HCT116 (cell line): ENCODE measurements around the gene NPR1. TPM values are rescaled to one million over a fixed set of nuclear protein-coding genes. Genes with fewer than 3 reads are reported as not detected.

Experiments used
- ATAC-seq: fragments of 200-7000 bp; cut with Tn5 transposase; 2 replicates; pipeline ENCODE4 v1.9.1; 2020; ENCODE audit warnings: mild to moderate bottlenecking, moderate library complexity
- BruUV-seq: library from RNA; stranded (reverse); fragments of 400-500 nt; replicated peaks from 2 replicates; lab custom pipeline; 2021; lab: Mats Ljungman, UMichigan
- CTCF ChIA-PET: fragments of 300-600 bp; sonication (Branson Sonifier 250); formaldehyde crosslinking; loops from one replicate; lab custom pipeline; 2021; ENCODE audit warnings: antibody characterized with exemption; lab: Charles Lee
- POLR2A ChIA-PET: fragments of 300-600, 350-600 bp; sonication (Branson Sonifier 250); formaldehyde crosslinking; loops from one replicate; lab custom pipeline; 2021; ENCODE audit warnings: antibody characterized with exemption; lab: Charles Lee
- RAD21 ChIA-PET, 2 experiments: fragments of 300-600 bp; sonication (Branson Sonifier 250); formaldehyde crosslinking; loops; one replicate each; lab custom pipeline; 2023; ENCODE audit warnings: low total read pairs in 2 of 2; ENCODE audit not compliant: uncharacterized antibody in 2 of 2, unreplicated experiment in 2 of 2, low non-redundant PET in 1 of 2; lab: Charles Lee
- DNase-seq: peaks from one replicate; pipeline ENCODE4 v3.0.0-alpha.2; 2010; ENCODE audit warnings: low read depth, low spot score
- H2AFZ ChIP-seq: fragments of 200-600 bp; shearing (Covaris generic), sonication (generic); 2 replicates; pipeline ENCODE4 v1.6.1; 2017; ENCODE audit warnings: low read depth, mixed run types, mixed read lengths, antibody characterized with exemption, low read length; ENCODE audit not compliant: poor library complexity, severe bottlenecking
- H3K27ac ChIP-seq: 2 replicates; pipeline ENCODE4 v1.5.1; 2012; ENCODE audit warnings: low read depth, low read length
- H3K27me3 ChIP-seq: fragments of 200-600 bp; sonication (generic); 2 replicates; pipeline ENCODE4 v1.6.1; 2016; ENCODE audit warnings: mixed run types, low read length, mixed read lengths; ENCODE audit not compliant: insufficient read depth
- H3K36me3 ChIP-seq, 2 experiments: fragments of 200-500 bp in 1 of 2; fragments of 200-600 bp in 1 of 2; sonication (Bioruptor generic) in 1 of 2; sonication (generic) in 1 of 2; 2 replicates each; pipeline versions ENCODE4 v1.5.1 to v1.6.1; 2014 to 2016; ENCODE audit warnings: low read length in 2 of 2, inconsistent platforms in 1 of 2, mixed read lengths in 1 of 2, mixed run types in 1 of 2; ENCODE audit not compliant: insufficient read depth in 2 of 2, control insufficient read depth in 1 of 2
- H3K4me1 ChIP-seq, 2 experiments: fragments of 200-600 bp in 1 of 2; sonication (generic) in 1 of 2; 2 replicates each; pipeline versions ENCODE4 v1.5.1 to v1.6.1; 2012 to 2017; ENCODE audit warnings: low read length in 2 of 2, inconsistent platforms in 1 of 2, mild to moderate bottlenecking in 1 of 2, mixed read lengths in 1 of 2, mixed run types in 1 of 2, moderate library complexity in 1 of 2; ENCODE audit not compliant: insufficient read depth in 2 of 2, control insufficient read depth in 1 of 2
- H3K4me2 ChIP-seq: fragments of 200-600 bp; sonication (generic); 2 replicates; pipeline ENCODE4 v1.6.1; 2017; ENCODE audit warnings: mixed run types, low read length, mixed read lengths
- H3K4me3 ChIP-seq, 2 experiments: fragments of 200-600 bp in 1 of 2; sonication (generic) in 1 of 2; replicated peaks in 1 of 2; 2 replicates each; pipeline ENCODE4 v1.5.1; 2011 to 2016; ENCODE audit warnings: low read length in 2 of 2, control low read depth in 1 of 2, low read depth in 1 of 2, mild to moderate bottlenecking in 1 of 2, mixed read lengths in 1 of 2, mixed run types in 1 of 2
- H3K79me2 ChIP-seq: fragments of 200-600 bp; sonication (generic); 2 replicates; pipeline ENCODE4 v1.6.1; 2017; ENCODE audit warnings: mild to moderate bottlenecking, mixed run types, low read length, moderate library complexity, mixed read lengths; ENCODE audit not compliant: insufficient read depth
- H3K9ac ChIP-seq: fragments of 200-600 bp; sonication (generic); 2 replicates; pipeline ENCODE4 v1.6.1; 2016; ENCODE audit warnings: low read length, mixed read lengths
- H3K9me2 ChIP-seq: fragments of 200-600 bp; sonication (generic), shearing (Covaris generic); 2 replicates; pipeline ENCODE4 v1.6.1; 2017; ENCODE audit warnings: mixed run types, mild to moderate bottlenecking, moderate library complexity; ENCODE audit not compliant: insufficient read depth
- H3K9me3 ChIP-seq, 2 experiments: fragments of 200-500 bp in 1 of 2; fragments of 200-600 bp in 1 of 2; sonication (Bioruptor generic) in 1 of 2; sonication (generic) in 1 of 2; 2 replicates each; pipeline ENCODE4 v1.6.1; 2014 to 2017; ENCODE audit warnings: low read length in 2 of 2, mixed read lengths in 2 of 2, inconsistent platforms in 1 of 2, low read depth in 1 of 2, mild to moderate bottlenecking in 1 of 2, mixed run types in 1 of 2, moderate library complexity in 1 of 2; ENCODE audit not compliant: control insufficient read depth in 1 of 2, insufficient read depth in 1 of 2
- H4K20me1 ChIP-seq: fragments of 200-600 bp; sonication (generic), shearing (Covaris generic); 2 replicates; pipeline ENCODE4 v1.6.1; 2017; ENCODE audit warnings: mixed run types, mild to moderate bottlenecking, moderate library complexity; ENCODE audit not compliant: insufficient read depth
- ATF3 ChIP-seq: IDR thresholded peaks from 2 replicates; pipeline ENCODE4 v1.6.1; 2012
- CBX3 ChIP-seq: IDR thresholded peaks from 2 replicates; pipeline ENCODE4 v1.6.1; 2012; ENCODE audit warnings: low read depth
- CEBPB ChIP-seq: IDR thresholded peaks from 2 replicates; pipeline ENCODE4 v1.6.1; 2012; ENCODE audit warnings: low read depth
- EGR1 ChIP-seq: IDR thresholded peaks from 2 replicates; pipeline ENCODE4 v1.6.1; 2012; ENCODE audit warnings: low read depth
- EZH2phosphoT487 ChIP-seq: fragments of 200-600 bp; IDR thresholded peaks from 2 replicates; pipeline ENCODE4 v1.6.1; 2018; ENCODE audit warnings: antibody characterized with exemption, borderline replicate concordance
- JUND ChIP-seq: IDR thresholded peaks from 2 replicates; pipeline ENCODE4 v1.6.1; 2012
- POLR2A ChIP-seq: IDR thresholded peaks from 2 replicates; pipeline ENCODE4 v1.7.0; 2011; ENCODE audit warnings: borderline replicate concordance; ENCODE audit not compliant: insufficient read depth, insufficient read length; ENCODE audit errors: extremely low read depth
- RAD21 ChIP-seq: IDR thresholded peaks from 2 replicates; pipeline ENCODE4 v1.6.1; 2012; ENCODE audit warnings: low read depth, mild to moderate bottlenecking
- REST ChIP-seq: IDR thresholded peaks from 2 replicates; pipeline ENCODE4 v1.6.1; 2012; ENCODE audit warnings: low read depth
- SIN3A ChIP-seq: IDR thresholded peaks from 2 replicates; pipeline ENCODE4 v1.6.1; 2012; ENCODE audit warnings: low read depth
- TCF7L2 ChIP-seq: IDR thresholded peaks from 2 replicates; pipeline ENCODE4 v1.7.0; 2011; ENCODE audit warnings: borderline replicate concordance, inconsistent platforms; ENCODE audit not compliant: insufficient read depth, insufficient read length; ENCODE audit errors: extremely low read depth
- YY1 ChIP-seq: IDR thresholded peaks from 2 replicates; pipeline ENCODE4 v1.6.1; 2011; ENCODE audit warnings: low read length, low read depth, moderate library complexity, mild to moderate bottlenecking; ENCODE audit not compliant: insufficient replicate concordance; ENCODE audit errors: extremely low read depth
- ZNF274 ChIP-seq: fragments of 200-500 bp; sonication (Bioruptor generic); IDR thresholded peaks from 2 replicates; pipeline ENCODE4 v1.6.1; 2014; ENCODE audit warnings: mild to moderate bottlenecking, low read depth, low read length, inconsistent platforms
- intact Hi-C: fragments of 100-400 bp; cut with micrococcal nuclease; formaldehyde crosslinking; loops from 2 replicates; pipeline ENCODE4 v1.10.0; 2022
- total RNA-seq: library from RNA; stranded (reverse); gene quantifications from one replicate; pipeline ENCODE4 v1.2.1, GENCODE V29; 2021; ENCODE audit not compliant: unreplicated experiment
- TF ChIP-seq, protein P1 (sequence below): IDR thresholded peaks from 2 replicates; pipeline ENCODE4 v1.6.1; 2011; ENCODE audit warnings: mild to moderate bottlenecking, low read length, moderate library complexity; ENCODE audit not compliant: insufficient replicate concordance; ENCODE audit errors: extremely low read depth

Gene NPR1
- total RNA-seq, 1 experiment from 2014 or later, result 0.07 TPM

- TF ChIP-seq YY1, result no peak
- TF ChIP-seq POLR2A, result no peak
- no peak for TF ChIP-seq SIN3A
- no peak for TF ChIP-seq JUND
Observed at GRCh38 chr1:153642161-153642560, 36.3 kb upstream of the NPR1 start (continued).

GRCh38 chr1:153643100-153643499 is 35.4 kb upstream of the NPR1 start:
- intact Hi-C loops, result no loop called here
- no peak overlapping the region for H2AFZ ChIP-seq
- no peaks in the 10 kb centered on the region for H3K27me3 ChIP-seq
- ChIA-PET RAD21 (no interaction called here), CTCF (interaction anchor here (1.3 kb wide), 1 partner anchor 110 kb away, joined by 4 read pairs; no protein-coding TSS in a partner anchor), POLR2A (interaction anchor here (2.9 to 3.0 kb wide), 2 partner anchors 9 to 16 kb away, joined by 8 to 27 read pairs; partner anchors contain the start of genes CHTOP and S100A13)
- ATAC-seq (no peak), DNase-seq (no peak)
- no peak overlapping the region for H3K9ac ChIP-seq
- H3K9me2 ChIP-seq, result no peaks in the 10 kb centered on the region
- no peak for TF ChIP-seq SIN3A
- no peak for TF ChIP-seq ATF3
- TF ChIP-seq YY1, result no peak
- no peak for TF ChIP-seq ZNF274
- no peak for TF ChIP-seq TCF7L2
- TF ChIP-seq REST, result no peak
- TF ChIP-seq, protein P1, sequence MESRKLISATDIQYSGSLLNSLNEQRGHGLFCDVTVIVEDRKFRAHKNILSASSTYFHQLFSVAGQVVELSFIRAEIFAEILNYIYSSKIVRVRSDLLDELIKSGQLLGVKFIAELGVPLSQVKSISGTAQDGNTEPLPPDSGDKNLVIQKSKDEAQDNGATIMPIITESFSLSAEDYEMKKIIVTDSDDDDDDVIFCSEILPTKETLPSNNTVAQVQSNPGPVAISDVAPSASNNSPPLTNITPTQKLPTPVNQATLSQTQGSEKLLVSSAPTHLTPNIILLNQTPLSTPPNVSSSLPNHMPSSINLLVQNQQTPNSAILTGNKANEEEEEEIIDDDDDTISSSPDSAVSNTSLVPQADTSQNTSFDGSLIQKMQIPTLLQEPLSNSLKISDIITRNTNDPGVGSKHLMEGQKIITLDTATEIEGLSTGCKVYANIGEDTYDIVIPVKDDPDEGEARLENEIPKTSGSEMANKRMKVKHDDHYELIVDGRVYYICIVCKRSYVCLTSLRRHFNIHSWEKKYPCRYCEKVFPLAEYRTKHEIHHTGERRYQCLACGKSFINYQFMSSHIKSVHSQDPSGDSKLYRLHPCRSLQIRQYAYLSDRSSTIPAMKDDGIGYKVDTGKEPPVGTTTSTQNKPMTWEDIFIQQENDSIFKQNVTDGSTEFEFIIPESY, result no peak
- TF ChIP-seq CBX3, result no peak
- TF ChIP-seq EGR1, result no peak
- no peak for TF ChIP-seq JUND
- no peak for TF ChIP-seq POLR2A
- TF ChIP-seq RAD21, result no peak
- no peak for TF ChIP-seq CEBPB
- no peak for TF ChIP-seq EZH2phosphoT487
- BruUV-seq, result no TSS peak
- no peak overlapping the region for H3K4me2 ChIP-seq
- H3K27ac ChIP-seq, result no peak overlapping the region
- peaks cover 70 to 79% of the 10 kb centered on the region in 2 experiments for H3K36me3 ChIP-seq
- H3K79me2 ChIP-seq, result peaks cover 70% of the 10 kb centered on the region
- H3K4me3 ChIP-seq, result no peak overlapping the region
- H3K4me1 ChIP-seq, result peaks cover 0 to 4% of the 10 kb centered on the region in 2 experiments; a peak in 1 of 4 replicates
- peaks cover 6% of the 10 kb centered on the region; the same call in 1 of the 2 replicates for H4K20me1 ChIP-seq
- H3K9me3 ChIP-seq, result no peaks in the 10 kb centered on the region
